GM12873 (cell line): Measurements from ENCODE around the gene TTC21B.

Experiments used
- CTCF ChIP-seq: IDR thresholded peaks from 2 replicates; pipeline ENCODE4 v1.5.1; 2012; ENCODE audit warnings: low read depth, mild to moderate bottlenecking, moderate library complexity, low read length, control low read depth; ENCODE audit not compliant: insufficient read depth; ENCODE audit errors: missing control alignments

Gene TTC21B

GRCh38 chr2:165953655-165954606 lies at the start of gene TTC21B:
TSS of gene TTC21B (minus strand) at chr2:165953776. CDS start at chr2:165953705, 71 bp downstream.
- TF ChIP-seq CTCF = peak; percentile 78

- TF ChIP-seq CTCF = no peak
Measured at GRCh38 chr2:166000401-166000800, 46.8 kb upstream of the TTC21B start.

- no peak for TF ChIP-seq CTCF
Measured at GRCh38 chr2:165990846-165991245, 37.3 kb upstream of the TTC21B start.

- TF ChIP-seq CTCF = no peak
Measured at GRCh38 chr2:165989851-165990250, 36.3 kb upstream of the TTC21B start.

- TF ChIP-seq CTCF = no peak
Measured at GRCh38 chr2:165985120-165985519, 31.5 kb upstream of the TTC21B start.

- no peak for TF ChIP-seq CTCF
Measured at GRCh38 chr2:165970663-165971062, 17.1 kb upstream of the TTC21B start.

- TF ChIP-seq CTCF = no peak
Measured at GRCh38 chr2:165969227-165969626, 15.7 kb upstream of the TTC21B start.
